WTC11 (cell line): ENCODE measurements around the gene DPYSL3. TPM values are rescaled to one million over a fixed set of nuclear protein-coding genes. Genes with fewer than 3 reads are reported as not detected.
"Not testable (repeated sequence)": the region's sequence is repeated elsewhere in the genome, so short reads cannot be mapped to it uniquely, and the experiment has no call there.

Experiments used
- ATAC-seq: fragments of 200-7000 bp; cut with Tn5 transposase; 2 replicates; pipeline ENCODE4 v1.10.0; 2021; ENCODE audit warnings: mild to moderate bottlenecking, moderate library complexity
- CTCF ChIA-PET: fragments of 300-600 bp; sonication (Branson Sonifier 250); formaldehyde crosslinking; loops from one replicate; lab custom pipeline; 2021; ENCODE audit warnings: antibody characterized with exemption; lab: Charles Lee
- POLR2A ChIA-PET: fragments of 350-600 bp; sonication (Branson Sonifier 250); formaldehyde crosslinking; loops from one replicate; lab custom pipeline; 2021; ENCODE audit warnings: antibody characterized with exemption; lab: Charles Lee
- DNase-seq: peaks from one replicate; pipeline ENCODE4 v3.0.0; 2021; ENCODE audit warnings: low spot score
- H3K27ac Mint-ChIP-seq: 2 replicates; pipeline ENCODE4 v1.8.0; 2021; ENCODE audit warnings: mixed read lengths
- H3K27me3 Mint-ChIP-seq: 2 replicates; pipeline ENCODE4 v1.8.0; 2021; ENCODE audit warnings: low read depth, mild to moderate bottlenecking, moderate library complexity, mixed read lengths
- H3K36me3 Mint-ChIP-seq: 2 replicates; pipeline ENCODE4 v1.8.0; 2021; ENCODE audit warnings: mixed read lengths
- H3K4me1 Mint-ChIP-seq: 2 replicates; pipeline ENCODE4 v1.8.0; 2022; ENCODE audit warnings: mixed read lengths
- H3K4me3 Mint-ChIP-seq: 2 replicates; pipeline ENCODE4 v1.8.0; 2021; ENCODE audit warnings: mild to moderate bottlenecking, moderate library complexity, mixed read lengths
- H3K9me3 Mint-ChIP-seq: 2 replicates; pipeline ENCODE4 v1.8.0; 2021; ENCODE audit warnings: mixed read lengths
- ARID4B ChIP-seq: sonication (generic); formaldehyde crosslinking; IDR thresholded peaks from 2 replicates; pipeline ENCODE4 v1.8.0; 2023; ENCODE audit warnings: missing genetic modification reagents, mild to moderate bottlenecking, borderline replicate concordance
- ATF1 ChIP-seq: sonication (generic); formaldehyde crosslinking; IDR thresholded peaks from 2 replicates; pipeline ENCODE4 v1.8.1; 2023; ENCODE audit warnings: mild to moderate bottlenecking, moderate library complexity, missing genetic modification reagents
- CREB1 ChIP-seq: sonication (generic); formaldehyde crosslinking; IDR thresholded peaks from 2 replicates; pipeline ENCODE4 v1.8.0; 2023; ENCODE audit warnings: mild to moderate bottlenecking, missing genetic modification reagents
- ELF4 ChIP-seq: sonication (generic); formaldehyde crosslinking; IDR thresholded peaks from 2 replicates; pipeline ENCODE4 v1.8.1; 2022; ENCODE audit warnings: low read depth, mild to moderate bottlenecking, moderate library complexity, missing genetic modification reagents
- FOXK1 ChIP-seq: sonication (generic); formaldehyde crosslinking; IDR thresholded peaks from 2 replicates; pipeline ENCODE4 v1.8.0; 2022; ENCODE audit warnings: mild to moderate bottlenecking, moderate library complexity, missing genetic modification reagents
- GRHL2 ChIP-seq: fragments of 250-450 bp; sonication (Bioruptor Pico); IDR thresholded peaks from 2 replicates; pipeline ENCODE4 v1.8.0; 2022; ENCODE audit warnings: mild to moderate bottlenecking, moderate library complexity; ENCODE audit not compliant: insufficient replicate concordance, severe bottlenecking
- IRF2 ChIP-seq: sonication (generic); formaldehyde crosslinking; IDR thresholded peaks from 2 replicates; pipeline ENCODE4 v1.8.0; 2022; ENCODE audit warnings: low read depth, missing genetic modification reagents, borderline replicate concordance
- NFYB ChIP-seq: sonication (generic); formaldehyde crosslinking; conservative IDR thresholded peaks from 2 replicates; pipeline ENCODE4 v1.8.0; 2022; ENCODE audit warnings: low read depth, missing genetic modification reagents
- OVOL2 ChIP-seq: fragments of 250-450 bp; sonication (Bioruptor Pico); IDR thresholded peaks from 2 replicates; pipeline ENCODE4 v1.9.0; 2021; ENCODE audit warnings: mild to moderate bottlenecking, borderline replicate concordance
- ZBTB21 ChIP-seq: sonication (generic); formaldehyde crosslinking; IDR thresholded peaks from 2 replicates; pipeline ENCODE4 v1.8.1; 2023; ENCODE audit warnings: mild to moderate bottlenecking, missing genetic modification reagents, borderline replicate concordance
- ZBTB43 ChIP-seq: sonication (generic); formaldehyde crosslinking; IDR thresholded peaks from 2 replicates; pipeline ENCODE4 v1.8.1; 2023; ENCODE audit warnings: mild to moderate bottlenecking, missing genetic modification reagents
- ZNF317 ChIP-seq: sonication (generic); formaldehyde crosslinking; IDR thresholded peaks from 2 replicates; pipeline ENCODE4 v1.8.1; 2023; ENCODE audit warnings: low read depth, mild to moderate bottlenecking, moderate library complexity, missing genetic modification reagents, borderline replicate concordance
- ZNF425 ChIP-seq: fragments of 250-450 bp; sonication (Bioruptor Pico); conservative IDR thresholded peaks from 2 replicates; pipeline ENCODE4 v1.9.0; 2021; ENCODE audit warnings: mild to moderate bottlenecking
- total RNA-seq: library from RNA; stranded (reverse); gene quantifications from 3 replicates; pipeline ENCODE4 v1.2.3, GENCODE V29; 2021
- TF ChIP-seq, protein P1 (sequence below): sonication (generic); formaldehyde crosslinking; IDR thresholded peaks from 2 replicates; pipeline ENCODE4 v1.8.0; 2022; ENCODE audit warnings: mild to moderate bottlenecking, missing genetic modification reagents
- TF ChIP-seq, protein P2 (sequence below): sonication (generic); formaldehyde crosslinking; IDR thresholded peaks from 2 replicates; pipeline ENCODE4 v1.8.1; 2023; ENCODE audit warnings: mild to moderate bottlenecking, missing genetic modification reagents

DPYSL3 gene
- total RNA-seq, 1 experiment from 2014 or later = 358 TPM

DNA sequence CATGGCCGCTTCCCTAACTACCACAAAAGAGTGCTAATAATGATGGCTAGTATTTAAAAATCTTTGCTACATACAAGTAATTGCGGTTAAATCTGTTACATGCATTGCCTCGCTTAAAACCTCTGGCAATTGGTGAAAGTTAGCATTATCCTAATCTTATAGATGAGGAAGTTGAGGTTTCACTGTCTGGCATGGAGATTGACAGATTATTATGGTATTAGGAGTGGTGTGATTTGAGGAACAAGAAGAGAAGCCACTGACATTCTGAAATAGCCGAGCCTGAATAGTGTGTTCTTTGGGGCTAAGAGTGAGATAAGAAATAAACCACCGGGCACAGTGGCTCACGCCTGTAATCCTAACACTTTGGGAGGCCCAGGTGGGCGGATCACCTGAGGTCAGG, 45.3 kb upstream of the DPYSL3 start:
- DNase-seq (no peak), ATAC-seq (no peak)
- ChIA-PET CTCF (interaction anchor here (1.0 to 2.2 kb wide), 4 partner anchors 21 to 90 kb away, joined by 3 to 11 read pairs (median 6); no protein-coding TSS in a partner anchor), POLR2A (interaction anchor here (1.0 kb wide), 1 partner anchor 101 kb away, joined by 6 read pairs; no protein-coding TSS in a partner anchor)
- no peaks in the 10 kb centered on the region for H3K9me3 Mint-ChIP-seq
- H3K4me1 Mint-ChIP-seq = peaks cover 48% of the 10 kb centered on the region
- no peaks in the 10 kb centered on the region for H3K27me3 Mint-ChIP-seq
- no peak overlapping the region for H3K4me3 Mint-ChIP-seq
- H3K36me3 Mint-ChIP-seq = no peaks in the 10 kb centered on the region
- no peak overlapping the region for H3K27ac Mint-ChIP-seq
- TF ChIP-seq IRF2 = no peak

GRCh38 chr5:147554261-147554817, 44.5 kb upstream of the DPYSL3 start:
- no peak for ATAC-seq
- no peak for TF ChIP-seq ATF1 (CRISPR knock-in tag)
- TF ChIP-seq ELF4 (CRISPR knock-in tag) = no peak
- TF ChIP-seq, protein P1, sequence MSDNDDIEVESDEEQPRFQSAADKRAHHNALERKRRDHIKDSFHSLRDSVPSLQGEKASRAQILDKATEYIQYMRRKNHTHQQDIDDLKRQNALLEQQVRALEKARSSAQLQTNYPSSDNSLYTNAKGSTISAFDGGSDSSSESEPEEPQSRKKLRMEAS (CRISPR knock-in tag) = no peak
- TF ChIP-seq, protein P2, sequence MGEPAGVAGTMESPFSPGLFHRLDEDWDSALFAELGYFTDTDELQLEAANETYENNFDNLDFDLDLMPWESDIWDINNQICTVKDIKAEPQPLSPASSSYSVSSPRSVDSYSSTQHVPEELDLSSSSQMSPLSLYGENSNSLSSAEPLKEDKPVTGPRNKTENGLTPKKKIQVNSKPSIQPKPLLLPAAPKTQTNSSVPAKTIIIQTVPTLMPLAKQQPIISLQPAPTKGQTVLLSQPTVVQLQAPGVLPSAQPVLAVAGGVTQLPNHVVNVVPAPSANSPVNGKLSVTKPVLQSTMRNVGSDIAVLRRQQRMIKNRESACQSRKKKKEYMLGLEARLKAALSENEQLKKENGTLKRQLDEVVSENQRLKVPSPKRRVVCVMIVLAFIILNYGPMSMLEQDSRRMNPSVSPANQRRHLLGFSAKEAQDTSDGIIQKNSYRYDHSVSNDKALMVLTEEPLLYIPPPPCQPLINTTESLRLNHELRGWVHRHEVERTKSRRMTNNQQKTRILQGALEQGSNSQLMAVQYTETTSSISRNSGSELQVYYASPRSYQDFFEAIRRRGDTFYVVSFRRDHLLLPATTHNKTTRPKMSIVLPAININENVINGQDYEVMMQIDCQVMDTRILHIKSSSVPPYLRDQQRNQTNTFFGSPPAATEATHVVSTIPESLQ = no peak
- TF ChIP-seq ZBTB43 = no peak
- no peak for TF ChIP-seq CREB1
- no peak for TF ChIP-seq OVOL2 (CRISPR knock-in tag)
- no peak for TF ChIP-seq ZBTB21
- no peak for TF ChIP-seq GRHL2 (CRISPR knock-in tag)
- TF ChIP-seq ZNF317 (CRISPR knock-in tag) = no peak
- no peak for TF ChIP-seq ZNF425
- no peak for TF ChIP-seq FOXK1 (CRISPR knock-in tag)
- no peak for TF ChIP-seq NFYB (CRISPR knock-in tag)
- no peak for TF ChIP-seq ARID4B (CRISPR knock-in tag)

GRCh38 chr5:147553817-147554216, 43.9 kb upstream of the DPYSL3 start:
- H3K9me3 Mint-ChIP-seq, POLR2A ChIA-PET, H3K27ac Mint-ChIP-seq, DNase-seq, H3K36me3 Mint-ChIP-seq, H3K27me3 Mint-ChIP-seq, H3K4me3 Mint-ChIP-seq, ATAC-seq: not testable (repeated sequence)
- peaks cover 39% of the 10 kb centered on the region for H3K4me1 Mint-ChIP-seq
- CTCF ChIA-PET = interaction anchor here (0.7 to 2.2 kb wide), 4 partner anchors 23 to 100 kb away, joined by 3 to 11 read pairs (median 8); no protein-coding TSS in a partner anchor

More at GRCh38 chr5:147554261-147554817, 44.5 kb upstream of the DPYSL3 start:
- H3K4me1 Mint-ChIP-seq = peaks cover 42% of the 10 kb centered on the region
- peaks cover 3% of the 10 kb centered on the region; the same call in 1 of the 2 replicates for H3K36me3 Mint-ChIP-seq
- H3K4me3 Mint-ChIP-seq = no peak overlapping the region
- no peak for DNase-seq
- ChIA-PET CTCF (interaction anchor here (0.7 to 2.2 kb wide), 4 partner anchors 22 to 100 kb away, joined by 3 to 11 read pairs (median 8); no protein-coding TSS in a partner anchor), POLR2A (interaction anchor here (1.0 kb wide), 1 partner anchor 100 kb away, joined by 6 read pairs; no protein-coding TSS in a partner anchor)
- H3K27ac Mint-ChIP-seq = 0 out of 2 replicates have a peak overlapping the region, but pooled peaks have one; percentile 1
- H3K9me3 Mint-ChIP-seq = peaks cover 7% of the 10 kb centered on the region
- no peaks in the 10 kb centered on the region for H3K27me3 Mint-ChIP-seq
